Progenitor cell of endocrine pancreas (in vitro differentiated cells): ENCODE results near the gene TK1. TPM values are rescaled to one million over a fixed set of nuclear protein-coding genes. Genes with fewer than 3 reads are reported as not detected.
A peak's percentile ranks its signal among the peaks of the same experiment; 100 is the strongest.

Experiments
- DNase-seq: peaks from one replicate; pipeline ENCODE4 v3.0.0; 2021; ENCODE audit warnings: low spot score; ENCODE audit not compliant: unreplicated experiment
- H3K27ac Mint-ChIP-seq: 2 replicates; pipeline ENCODE4 v1.8.0; 2021; ENCODE audit warnings: mild to moderate bottlenecking, moderate library complexity, mixed read lengths
- H3K27me3 Mint-ChIP-seq: 2 replicates; pipeline ENCODE4 v1.8.0; 2021; ENCODE audit warnings: mixed read lengths
- H3K36me3 Mint-ChIP-seq: 2 replicates; pipeline ENCODE4 v1.8.0; 2022; ENCODE audit warnings: mixed read lengths; ENCODE audit not compliant: insufficient read depth
- H3K4me1 Mint-ChIP-seq: 2 replicates; pipeline ENCODE4 v1.8.0; 2021; ENCODE audit warnings: low read depth, mixed read lengths
- H3K4me3 Mint-ChIP-seq: 2 replicates; pipeline ENCODE4 v1.8.0; 2021; ENCODE audit warnings: low read depth, mild to moderate bottlenecking, moderate library complexity, mixed read lengths
- H3K9me3 Mint-ChIP-seq: 2 replicates; pipeline ENCODE4 v1.8.0; 2021; ENCODE audit warnings: low read depth, mixed read lengths
- CTCF ChIP-seq: fragments of 200-600 bp; sonication (generic); IDR thresholded peaks from one replicate; pipeline ENCODE4 v1.5.0; 2021; ENCODE audit warnings: antibody characterized with exemption, mild to moderate bottlenecking; ENCODE audit not compliant: unreplicated experiment
- total RNA-seq: library from RNA; stranded (reverse); gene quantifications from 2 replicates; pipeline ENCODE4 v1.2.1, GENCODE V29; 2021

The TK1 gene
- total RNA-seq, 1 donor from 2014 or later, result 29.1 TPM

DNA sequence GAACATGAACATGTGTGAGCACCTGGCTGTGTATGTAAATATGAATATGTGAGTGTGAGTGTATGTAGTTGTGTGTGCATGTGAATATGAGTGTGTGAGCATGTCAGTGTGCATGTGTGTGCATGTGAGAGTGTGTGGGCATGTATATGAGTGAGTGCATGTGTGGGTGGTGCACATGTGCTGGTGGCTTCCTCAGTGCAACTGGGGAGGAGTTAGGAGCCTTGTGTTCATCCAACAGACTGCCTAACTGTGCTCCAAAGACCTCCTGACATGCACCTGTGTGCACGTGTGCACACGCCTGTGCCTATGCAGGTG is 46.0 kb upstream of the TK1 start:
- Mint-ChIP-seq H3K36me3 (no peaks in the 10 kb centered on the region), H3K4me1 (no peaks in the 10 kb centered on the region), H3K27ac (no peak overlapping the region), H3K9me3 (no peaks in the 10 kb centered on the region), H3K4me3 (no peak overlapping the region), H3K27me3 (peaks cover 42% of the 10 kb centered on the region)
- no peak for TF ChIP-seq CTCF
- no peak for DNase-seq

GRCh38 chr17:78231991-78232858 is 45.4 kb upstream of the TK1 start:
- H3K9me3 Mint-ChIP-seq, result no peaks in the 10 kb centered on the region
- TF ChIP-seq CTCF, result no peak
- H3K27ac Mint-ChIP-seq, result no peak overlapping the region
- no peak for DNase-seq
- no peak overlapping the region for H3K4me3 Mint-ChIP-seq
- H3K4me1 Mint-ChIP-seq, result no peaks in the 10 kb centered on the region
- H3K36me3 Mint-ChIP-seq, result no peaks in the 10 kb centered on the region
- H3K27me3 Mint-ChIP-seq, result peaks cover 45% of the 10 kb centered on the region

DNA sequence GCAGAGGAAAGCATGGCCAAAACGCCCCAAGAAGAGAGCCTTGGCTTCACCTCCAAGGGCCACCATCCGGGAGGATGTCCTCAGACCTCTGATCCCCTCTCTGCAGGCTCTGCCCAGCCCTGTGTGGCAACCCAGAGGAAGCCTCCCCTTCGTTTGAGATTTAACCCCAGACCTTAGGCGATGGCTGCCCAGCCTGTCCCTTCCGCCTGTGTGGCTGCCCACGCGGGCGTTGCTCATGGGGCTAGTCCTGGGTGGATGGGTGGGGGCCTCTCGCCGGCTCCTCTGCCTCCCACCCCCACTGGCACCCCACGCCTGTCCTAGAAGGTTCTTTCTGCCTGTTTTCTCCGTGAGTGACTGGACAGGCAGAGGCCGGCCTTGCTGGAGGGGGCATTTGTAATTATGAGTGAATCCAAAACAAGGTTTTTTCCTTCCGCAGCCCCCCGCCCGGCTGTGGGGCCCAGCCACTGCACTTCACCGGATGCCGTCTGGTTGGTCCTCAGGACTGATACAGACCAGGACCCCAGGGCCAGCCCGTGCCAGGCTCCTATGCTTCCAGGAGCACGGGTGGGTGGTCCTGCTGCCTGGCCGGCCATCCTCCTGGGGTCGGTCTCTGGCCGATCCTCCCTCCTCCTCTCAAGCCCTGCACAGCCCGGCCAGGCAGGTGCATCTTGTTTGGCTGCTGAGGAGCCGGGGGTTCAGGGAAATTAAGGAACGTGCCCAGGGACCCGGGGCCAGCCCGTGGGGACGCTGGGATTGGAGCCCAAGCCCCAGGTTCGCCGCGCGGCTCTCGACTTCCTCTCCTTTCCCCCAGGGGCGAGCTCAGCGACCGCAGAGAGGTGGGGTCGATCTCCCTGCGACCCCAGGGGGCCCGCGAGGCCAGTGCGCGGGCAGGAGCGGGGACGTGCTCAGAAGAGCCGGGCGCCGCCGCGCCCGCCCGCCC is 44.4 kb upstream of the TK1 start, which contains the start of gene TMEM235:
Gene TMEM235 (plus strand): TSS at position 636 of the 940 bp plus-strand sequence. CDS start 393 bp downstream, outside the sequence.
- Mint-ChIP-seq H3K9me3 (no peaks in the 10 kb centered on the region), H3K4me1 (no peaks in the 10 kb centered on the region), H3K27me3 (peaks cover 45% of the 10 kb centered on the region), H3K27ac (no peak within 1 kb of the TSS), H3K36me3 (no peaks in the 10 kb centered on the region), H3K4me3 (peak within 1 kb of the TSS; percentile 7)
- no peak for TF ChIP-seq CTCF
- DNase-seq, result no peak

- no peak overlapping the region for H3K4me3 Mint-ChIP-seq
- H3K27ac Mint-ChIP-seq, result no peak overlapping the region
- no peak for TF ChIP-seq CTCF
- no peaks in the 10 kb centered on the region for H3K4me1 Mint-ChIP-seq
- no peak for DNase-seq
- H3K36me3 Mint-ChIP-seq, result no peaks in the 10 kb centered on the region
- no peaks in the 10 kb centered on the region for H3K9me3 Mint-ChIP-seq
- peaks cover 45% of the 10 kb centered on the region for H3K27me3 Mint-ChIP-seq
Measured at GRCh38 chr17:78230252-78230962, 43.6 kb upstream of the TK1 start.

- Mint-ChIP-seq H3K27ac (no peak overlapping the region), H3K4me3 (no peak overlapping the region), H3K36me3 (peaks cover 3% of the 10 kb centered on the region), H3K27me3 (peaks cover 32% of the 10 kb centered on the region), H3K9me3 (no peaks in the 10 kb centered on the region), H3K4me1 (no peaks in the 10 kb centered on the region)
- TF ChIP-seq CTCF, result no peak
- no peak for DNase-seq
Measured at GRCh38 chr17:78228176-78228575, 41.3 kb upstream of the TK1 start.
